Fibroblast of lung (primary cell): ENCODE measurements around the gene RB1.

Experiments used
- EZH2 ChIP-seq: IDR thresholded peaks from 2 replicates; pipeline ENCODE4 v1.5.1; 2012; ENCODE audit warnings: low read length, control low read depth, mild to moderate bottlenecking; ENCODE audit errors: missing control alignments
- TF ChIP-seq, protein P1 (sequence below), 2 donors: IDR thresholded peaks in 1 of 2; conservative IDR thresholded peaks in 1 of 2; 1 replicate in 1 of 2; 2 replicates in 1 of 2; pipeline ENCODE4 v1.5.1; 2011 to 2012; ENCODE audit warnings: low read length in 2 of 2, control low read depth in 1 of 2, inconsistent platforms in 1 of 2, low read depth in 1 of 2, mild to moderate bottlenecking in 1 of 2

GRCh38 chr13:48436661-48437288, 133.2 kb downstream of the RB1 start:
- TF ChIP-seq, protein P1, sequence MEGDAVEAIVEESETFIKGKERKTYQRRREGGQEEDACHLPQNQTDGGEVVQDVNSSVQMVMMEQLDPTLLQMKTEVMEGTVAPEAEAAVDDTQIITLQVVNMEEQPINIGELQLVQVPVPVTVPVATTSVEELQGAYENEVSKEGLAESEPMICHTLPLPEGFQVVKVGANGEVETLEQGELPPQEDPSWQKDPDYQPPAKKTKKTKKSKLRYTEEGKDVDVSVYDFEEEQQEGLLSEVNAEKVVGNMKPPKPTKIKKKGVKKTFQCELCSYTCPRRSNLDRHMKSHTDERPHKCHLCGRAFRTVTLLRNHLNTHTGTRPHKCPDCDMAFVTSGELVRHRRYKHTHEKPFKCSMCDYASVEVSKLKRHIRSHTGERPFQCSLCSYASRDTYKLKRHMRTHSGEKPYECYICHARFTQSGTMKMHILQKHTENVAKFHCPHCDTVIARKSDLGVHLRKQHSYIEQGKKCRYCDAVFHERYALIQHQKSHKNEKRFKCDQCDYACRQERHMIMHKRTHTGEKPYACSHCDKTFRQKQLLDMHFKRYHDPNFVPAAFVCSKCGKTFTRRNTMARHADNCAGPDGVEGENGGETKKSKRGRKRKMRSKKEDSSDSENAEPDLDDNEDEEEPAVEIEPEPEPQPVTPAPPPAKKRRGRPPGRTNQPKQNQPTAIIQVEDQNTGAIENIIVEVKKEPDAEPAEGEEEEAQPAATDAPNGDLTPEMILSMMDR (conservative IDR thresholded peaks at IDR 0.05 in 1 of 2, IDR thresholded peaks at IDR 0.05 in 1 of 2; ENCODE audit: low read depth in 1 of 2, low read length in 2 of 2), result no peak
- TF ChIP-seq EZH2, result no peak
